ENCODE measurements around the gene DIO3. TPM values are rescaled to one million over a fixed set of nuclear protein-coding genes. Genes with fewer than 3 reads are reported as not detected.

The DIO3 gene
- total and polyA plus RNA-seq, 2 experiments from 2014 or later, result 18.4 to 51.1 TPM

DNA sequence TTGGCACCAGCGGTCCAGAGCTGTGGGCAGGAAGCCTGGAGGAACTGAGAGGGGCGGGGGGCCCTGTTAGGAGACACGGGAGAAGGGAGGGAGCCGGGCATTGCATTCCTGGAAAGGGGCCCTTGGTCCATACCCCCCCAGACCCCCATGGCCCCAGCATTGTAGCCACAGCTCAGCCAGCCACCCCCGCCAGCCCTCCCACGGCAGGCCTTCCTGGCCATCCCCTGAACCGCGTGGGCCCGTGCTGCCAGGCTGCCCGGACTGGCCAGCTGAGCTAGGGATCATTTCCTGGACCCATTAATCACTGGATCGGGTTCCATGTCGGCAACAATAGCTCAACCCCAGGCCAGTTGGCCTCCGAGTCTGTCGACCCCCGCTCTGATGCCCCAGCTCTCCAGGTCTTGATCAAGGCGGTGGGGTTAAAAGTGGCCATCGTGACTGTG is 39.8 kb upstream of the DIO3 start:
- Histone ChIP-seq H4K20me1 (ENCODE audit: insufficient read depth, poor library complexity, severe bottlenecking) (no peaks in the 10 kb centered on the region), H2AFZ (no peak overlapping the region), H3K79me2 (no peaks in the 10 kb centered on the region), H3K9me3 (ENCODE audit: low read depth) (no peaks in the 10 kb centered on the region), H3K27me3 (no peaks in the 10 kb centered on the region), H3K4me3 (no peak overlapping the region), H3K4me2 (no peak overlapping the region), H3K36me3 (replicated peaks; ENCODE audit: insufficient read depth, low read depth) (no peaks in the 10 kb centered on the region), H3K4me1 (ENCODE audit: insufficient read depth) (no peaks in the 10 kb centered on the region), H3K27ac (no peak overlapping the region), H3K9me2 (replicated peaks; ENCODE audit: insufficient read depth) (no peaks in the 10 kb centered on the region)
- DNase-seq (ENCODE audit: low spot score), result no peak
- 96% methylated on average over 13 of the region's 17 CpGs for WGBS (ENCODE audit: low lambda C conversion rate, missing lambda C conversion rate)
- TF ChIP-seq EZH2 (IDR thresholded peaks at IDR 0.05; ENCODE audit: borderline replicate concordance) (no peak), EZH2phosphoT487 (IDR thresholded peaks at IDR 0.05; ENCODE audit: low read depth, severe bottlenecking, unreplicated experiment) (no peak), CTCF (IDR thresholded peaks at IDR 0.05; ENCODE audit: poor library complexity) (no peak)

DNA sequence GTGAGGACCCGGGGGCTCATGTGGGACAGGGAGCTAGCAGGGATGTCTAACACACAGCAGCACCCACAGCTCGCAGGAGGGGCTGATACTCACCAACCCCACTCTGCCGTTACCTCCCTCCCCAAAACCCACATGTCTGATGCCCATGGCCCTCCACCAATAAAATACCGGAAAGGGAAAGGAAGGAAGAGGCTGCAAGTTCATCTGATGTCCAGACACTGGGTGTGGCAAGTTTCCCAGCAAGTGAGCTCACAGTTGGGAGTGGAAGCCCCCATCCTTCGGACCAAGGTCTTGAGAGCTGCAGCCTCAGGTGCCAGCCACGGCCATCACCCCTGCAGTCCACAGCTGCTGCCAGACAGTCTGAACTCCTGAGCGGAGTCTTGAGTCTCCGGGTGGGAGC is 39.3 kb upstream of the DIO3 start:
- TF ChIP-seq EZH2 (IDR thresholded peaks at IDR 0.05; ENCODE audit: borderline replicate concordance), result no peak
- H3K9me2 ChIP-seq (replicated peaks; ENCODE audit: insufficient read depth), result no peaks in the 10 kb centered on the region
- 97% methylated on average over 8 of the region's 8 CpGs for WGBS (ENCODE audit: low lambda C conversion rate, missing lambda C conversion rate)
- H2AFZ ChIP-seq, result no peak overlapping the region
- DNase-seq (ENCODE audit: low spot score), result no peak
- H4K20me1 ChIP-seq (ENCODE audit: insufficient read depth, poor library complexity, severe bottlenecking), result no peaks in the 10 kb centered on the region
- H3K4me1 ChIP-seq (ENCODE audit: insufficient read depth), result no peaks in the 10 kb centered on the region
- H3K27ac ChIP-seq, result no peak overlapping the region
- no peak overlapping the region for H3K4me2 ChIP-seq
- no peak overlapping the region for H3K4me3 ChIP-seq
- H3K79me2 ChIP-seq, result no peaks in the 10 kb centered on the region
- no peaks in the 10 kb centered on the region for H3K9me3 ChIP-seq (ENCODE audit: low read depth)
- H3K27me3 ChIP-seq, result no peaks in the 10 kb centered on the region
- H3K36me3 ChIP-seq (replicated peaks; ENCODE audit: insufficient read depth, low read depth), result no peaks in the 10 kb centered on the region

DNA sequence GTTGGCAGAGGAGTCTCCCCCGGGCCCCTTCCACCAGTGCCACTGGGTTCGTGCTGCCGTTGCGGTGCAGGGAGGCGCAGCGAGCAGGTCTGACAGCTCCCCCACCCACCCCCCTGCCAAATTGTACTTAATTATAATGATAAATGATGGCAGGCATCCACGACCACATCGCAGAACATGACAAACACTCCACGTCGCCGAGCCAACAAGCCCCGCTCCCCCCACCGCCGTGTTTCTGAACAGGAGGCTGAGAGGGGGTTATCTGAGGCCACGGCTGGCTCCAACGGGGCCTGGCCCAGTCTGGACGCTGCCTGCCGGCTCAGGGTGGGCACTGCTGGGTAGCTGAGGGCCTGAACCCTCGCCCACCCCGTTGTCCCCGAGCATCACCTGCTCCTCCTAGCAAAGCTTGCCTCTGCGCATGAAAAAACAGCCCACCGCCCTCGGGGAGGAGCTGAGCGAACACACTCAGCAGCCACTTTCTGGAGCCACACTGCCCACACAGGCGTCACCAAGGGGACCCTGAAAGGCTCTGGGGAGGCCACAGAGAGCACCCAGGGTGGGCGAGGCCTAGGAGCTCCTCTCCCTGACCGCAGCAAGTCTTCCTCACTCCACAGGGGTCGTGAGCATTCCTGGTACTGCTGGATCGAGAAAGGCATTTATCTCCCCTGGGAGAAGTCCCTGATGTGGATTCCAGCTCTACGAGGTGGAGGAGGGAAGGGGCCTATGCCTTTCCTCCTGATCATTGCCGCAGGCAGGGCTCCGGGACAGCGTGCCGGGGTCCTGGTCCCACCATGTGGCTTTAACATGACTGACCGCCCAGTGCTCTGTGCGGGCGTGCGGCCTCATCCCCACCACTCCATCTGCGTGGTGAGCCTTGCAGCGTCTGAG is 35.4 kb upstream of the DIO3 start:
- Histone ChIP-seq H3K79me2 (no peaks in the 10 kb centered on the region), H3K27ac (no peak overlapping the region), H4K20me1 (ENCODE audit: insufficient read depth, poor library complexity, severe bottlenecking) (no peaks in the 10 kb centered on the region), H2AFZ (no peak overlapping the region), H3K9me2 (replicated peaks; ENCODE audit: insufficient read depth) (no peaks in the 10 kb centered on the region), H3K9me3 (ENCODE audit: low read depth) (no peaks in the 10 kb centered on the region), H3K4me3 (no peak overlapping the region), H3K27me3 (no peaks in the 10 kb centered on the region), H3K36me3 (replicated peaks; ENCODE audit: insufficient read depth, low read depth) (no peaks in the 10 kb centered on the region), H3K4me2 (no peak overlapping the region), H3K4me1 (ENCODE audit: insufficient read depth) (no peaks in the 10 kb centered on the region)
- 85% methylated on average over 40 of the region's 41 CpGs for WGBS (ENCODE audit: low lambda C conversion rate, missing lambda C conversion rate)
- TF ChIP-seq CTCF (IDR thresholded peaks at IDR 0.05; ENCODE audit: poor library complexity) (no peak), EZH2 (IDR thresholded peaks at IDR 0.05; ENCODE audit: borderline replicate concordance) (no peak), EZH2phosphoT487 (IDR thresholded peaks at IDR 0.05; ENCODE audit: low read depth, severe bottlenecking, unreplicated experiment) (no peak)
- no peak for DNase-seq (ENCODE audit: low spot score)

- Histone ChIP-seq H3K79me2 (no peaks in the 10 kb centered on the region), H3K9me2 (replicated peaks; ENCODE audit: insufficient read depth) (no peaks in the 10 kb centered on the region), H3K4me3 (no peak overlapping the region), H3K27me3 (no peaks in the 10 kb centered on the region), H3K27ac (no peak overlapping the region), H3K36me3 (replicated peaks; ENCODE audit: insufficient read depth, low read depth) (no peaks in the 10 kb centered on the region), H3K9me3 (ENCODE audit: low read depth) (no peaks in the 10 kb centered on the region), H3K4me2 (no peak overlapping the region), H4K20me1 (ENCODE audit: insufficient read depth, poor library complexity, severe bottlenecking) (no peaks in the 10 kb centered on the region), H3K4me1 (ENCODE audit: insufficient read depth) (no peaks in the 10 kb centered on the region), H2AFZ (no peak overlapping the region)
- no peak for DNase-seq (ENCODE audit: low spot score)
- TF ChIP-seq EZH2 (IDR thresholded peaks at IDR 0.05; ENCODE audit: borderline replicate concordance) (no peak), EZH2phosphoT487 (IDR thresholded peaks at IDR 0.05; ENCODE audit: low read depth, severe bottlenecking, unreplicated experiment) (no peak), CTCF (IDR thresholded peaks at IDR 0.05; ENCODE audit: poor library complexity) (no peak)
- WGBS (ENCODE audit: low lambda C conversion rate, missing lambda C conversion rate), result 95% methylated on average over 10 of the region's 11 CpGs
Observed at GRCh38 chr14:101527987-101528386, 33.3 kb upstream of the DIO3 start.
